Stimulated activated naive CD8-positive, alpha-beta T cell treated with anti-CD3 and anti-CD28 coated beads, Interleukin-15, Interleukin-2, amounts not matched to agents 100 U/mL and 50 U/mL, for 24 hours (primary cell): ENCODE measurements around the gene RPRD1A.
"Not testable (repeated sequence)": the region's sequence is repeated elsewhere in the genome, so short reads cannot be mapped to it uniquely, and the experiment has no call there.

ENCODE experiments used
- ATAC-seq: fragments of 150-1000 bp; cut with Tn5 transposase; one replicate; pipeline ENCODE4 v1.10.0; 2021
- DNase-seq: peaks from one replicate; pipeline ENCODE4 v3.0.0; 2021

The RPRD1A gene

DNA sequence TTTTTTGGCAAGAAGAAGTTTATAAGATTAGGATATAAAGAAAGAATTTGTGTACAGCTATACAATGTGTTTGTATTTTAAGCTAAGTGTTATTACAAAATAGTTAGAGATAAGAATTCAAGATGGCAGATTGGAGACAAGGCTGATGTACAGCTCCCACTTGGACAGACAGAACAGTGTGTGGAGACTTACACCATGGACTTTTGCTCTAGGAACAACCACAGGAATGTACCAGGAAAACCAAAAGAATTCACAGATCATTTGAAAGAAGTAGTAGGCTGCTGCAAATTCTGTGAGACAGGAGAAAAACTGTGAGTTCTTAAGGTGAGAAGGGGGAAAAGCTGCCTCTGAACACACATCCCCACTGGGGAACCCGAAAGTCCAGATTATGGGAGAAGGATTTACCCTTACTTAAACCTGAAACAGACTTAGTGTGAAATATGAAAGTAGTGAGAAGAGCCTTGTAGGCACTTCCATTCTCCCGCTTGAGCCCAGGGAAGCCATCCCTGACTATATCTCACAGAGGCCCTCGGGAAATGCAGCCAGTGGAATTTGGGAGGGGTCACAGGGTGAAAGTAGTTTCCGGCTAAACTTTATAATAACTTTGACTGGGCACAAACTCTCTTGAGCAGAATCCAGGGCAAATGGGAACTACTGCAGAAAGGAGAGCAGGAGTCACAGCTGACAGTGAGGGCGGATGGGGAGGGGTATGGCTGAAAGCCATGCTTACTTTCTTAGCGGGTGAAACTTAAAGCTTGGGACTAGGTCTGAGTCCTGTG lies 11.6 kb upstream of the RPRD1A start:
- ATAC-seq (no peak), DNase-seq (no peak)

DNA sequence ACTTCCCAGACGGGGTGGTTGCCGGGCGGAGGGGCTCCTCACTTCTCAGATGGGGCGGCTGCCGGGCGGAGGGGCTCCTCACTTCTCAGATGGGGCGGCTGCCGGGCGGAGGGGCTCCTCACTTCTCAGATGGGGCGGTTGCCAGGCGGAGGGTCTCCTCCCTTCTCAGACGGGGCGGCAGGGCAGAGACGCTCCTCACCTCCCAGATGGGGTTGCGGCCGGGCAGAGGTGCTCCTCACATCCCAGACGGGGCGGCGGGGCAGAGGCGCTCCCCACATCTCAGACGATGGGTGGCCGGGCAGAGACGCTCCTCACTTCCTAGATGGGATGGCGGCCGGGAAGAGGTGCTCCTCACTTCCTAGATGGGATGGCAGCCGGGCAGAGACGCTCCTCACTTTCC lies 10.4 kb upstream of the RPRD1A start:
- not testable (repeated sequence) for DNase-seq, ATAC-seq

DNA sequence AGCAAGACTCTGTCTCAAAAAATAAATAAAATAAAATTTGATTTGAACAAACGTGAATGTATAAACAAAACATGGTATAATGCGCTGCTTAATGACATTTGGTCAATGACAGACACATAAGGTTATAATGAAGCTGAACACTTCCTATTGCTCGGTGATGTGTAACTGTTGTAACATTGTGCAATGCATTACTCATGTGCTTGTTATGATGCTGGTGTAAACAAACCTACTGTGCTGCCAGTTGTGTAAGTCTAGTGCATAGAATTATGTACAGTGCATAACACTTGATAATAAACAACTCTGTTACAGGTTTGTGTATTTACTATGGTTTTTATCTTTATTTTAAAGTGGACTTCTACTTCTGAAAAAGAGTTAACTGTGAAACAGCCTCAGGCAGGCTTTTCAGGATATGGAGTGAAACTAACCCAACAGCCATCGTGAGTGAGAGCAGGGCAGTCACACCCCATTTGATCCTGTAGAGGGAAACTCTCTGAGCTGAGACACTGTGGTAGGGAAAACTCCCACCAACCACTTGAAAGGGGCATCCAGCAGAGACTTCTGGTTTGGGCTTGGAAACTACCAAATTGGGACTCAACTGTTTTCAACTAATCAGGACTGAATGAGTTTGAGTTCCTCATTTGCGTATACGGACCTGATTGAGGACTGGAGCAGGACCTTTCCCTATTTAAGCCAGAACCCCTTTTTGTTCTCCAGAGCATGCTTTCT lies 8.7 kb upstream of the RPRD1A start:
- no peak for DNase-seq

DNA sequence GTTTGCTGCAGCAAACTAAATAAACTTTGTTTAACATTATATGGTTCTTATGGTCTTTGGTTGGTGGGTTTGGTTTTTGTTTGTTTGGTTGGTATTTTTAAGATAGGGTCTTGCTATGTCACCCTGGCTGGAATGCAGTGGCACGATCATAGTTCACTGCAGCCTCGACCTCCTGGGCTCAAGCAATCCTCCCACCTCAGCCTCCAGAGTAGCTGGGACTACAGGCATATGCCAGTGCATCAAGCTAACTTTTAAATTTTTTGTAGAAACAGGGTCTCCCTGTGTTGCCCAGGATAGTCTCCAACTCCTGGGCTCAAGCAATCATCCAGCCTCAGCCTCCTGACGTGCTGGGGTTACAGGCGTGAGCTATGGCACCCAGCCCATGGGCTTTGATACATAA lies 7.1 kb upstream of the RPRD1A start:
- ATAC-seq (no peak), DNase-seq (no peak)

More for the DNA sequence above, 8.7 kb upstream of the RPRD1A start:
- no peak for ATAC-seq

DNA sequence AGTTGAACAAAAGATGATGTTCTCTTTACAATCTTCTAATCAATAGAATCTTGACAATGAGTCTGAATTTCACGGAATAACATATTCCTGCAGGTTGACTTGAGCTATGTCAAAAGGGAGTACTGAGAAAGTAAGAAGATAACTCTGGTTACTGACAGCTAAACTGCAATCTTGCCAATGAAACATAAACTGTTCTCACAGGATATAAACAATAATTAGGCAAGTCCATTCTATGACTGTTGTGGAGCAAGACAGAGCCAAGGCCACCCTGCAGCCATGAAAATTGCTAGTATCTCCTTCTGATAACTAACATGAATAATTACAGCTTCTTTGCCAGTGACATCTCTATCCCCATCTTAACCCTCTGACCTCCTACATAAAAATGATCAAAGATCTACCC lies 6.3 kb upstream of the RPRD1A start:
- DNase-seq (no peak), ATAC-seq (no peak)

DNA sequence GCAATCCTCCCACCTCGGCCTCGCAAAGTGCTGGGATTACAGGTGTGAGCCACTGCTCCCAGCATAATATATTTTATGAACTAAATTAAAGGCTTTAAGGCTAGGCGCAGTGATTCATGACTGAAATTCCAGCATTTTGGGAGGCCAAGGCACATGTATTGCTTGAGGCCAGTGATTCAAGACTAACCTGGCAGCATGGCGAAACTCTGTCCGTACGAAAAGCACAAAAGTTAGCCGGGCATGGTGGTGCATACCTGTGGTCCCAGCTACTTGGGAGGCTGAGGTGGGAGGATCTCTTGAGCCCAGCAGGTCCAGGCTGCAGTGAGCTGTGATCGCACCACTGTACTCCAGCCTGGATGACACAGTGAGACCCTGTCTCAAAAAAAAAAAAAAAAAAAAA lies 5.0 kb upstream of the RPRD1A start:
- DNase-seq, ATAC-seq: not testable (repeated sequence)

DNA sequence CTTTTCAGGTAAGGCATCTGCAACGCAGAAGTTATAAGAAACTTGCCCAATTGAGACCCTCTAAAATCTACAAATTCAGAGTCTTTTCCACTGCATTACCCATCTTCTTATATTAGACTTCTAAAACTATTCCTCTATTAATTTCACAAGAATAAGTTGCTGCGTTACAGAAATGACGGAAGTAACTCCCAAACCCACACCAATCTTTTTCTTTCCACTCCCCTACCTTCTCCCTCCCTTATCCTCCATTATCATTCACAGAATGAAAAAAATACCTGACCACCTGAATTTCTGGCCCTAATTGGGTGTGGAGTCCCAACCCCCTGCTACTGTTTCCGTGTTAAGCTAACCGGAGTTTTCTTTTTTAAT lies 689 bp downstream of the RPRD1A start:
- no peak for ATAC-seq
- no peak for DNase-seq

DNA sequence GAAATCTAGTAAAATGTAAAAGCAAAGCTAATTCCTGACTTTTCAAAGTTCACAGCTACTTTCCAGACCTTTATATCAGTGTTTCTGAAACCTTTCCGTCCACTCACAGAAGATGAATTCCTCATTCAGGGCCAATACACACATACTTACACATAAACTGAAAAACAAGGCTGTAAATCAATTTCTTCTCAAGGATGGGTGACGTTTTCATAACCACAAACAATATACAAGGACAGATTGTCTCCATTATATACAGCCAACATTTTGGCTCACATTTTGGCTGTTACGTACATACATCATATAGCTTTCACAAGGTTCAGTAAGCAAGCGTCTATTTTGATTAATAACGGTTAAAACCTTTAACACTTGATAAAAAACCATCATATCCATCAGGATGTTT lies 1.4 kb downstream of the RPRD1A start:
- no peak for DNase-seq

DNA sequence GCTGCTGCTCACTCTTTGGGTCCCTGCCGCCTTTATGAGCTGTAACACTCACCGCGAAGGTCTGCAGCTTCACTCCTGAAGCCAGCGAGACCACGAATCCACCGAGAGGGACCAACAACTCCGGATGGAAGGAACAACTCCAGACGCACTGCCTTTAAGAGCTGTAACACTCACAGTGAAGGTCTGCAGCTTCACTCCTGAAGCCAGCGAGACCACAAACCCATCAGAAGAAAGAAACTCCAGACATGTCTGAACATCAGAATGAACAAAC lies 2.6 kb downstream of the RPRD1A start:
- DNase-seq, ATAC-seq: not testable (repeated sequence)

More for the DNA sequence above, 1.4 kb downstream of the RPRD1A start:
- no peak for ATAC-seq

DNA sequence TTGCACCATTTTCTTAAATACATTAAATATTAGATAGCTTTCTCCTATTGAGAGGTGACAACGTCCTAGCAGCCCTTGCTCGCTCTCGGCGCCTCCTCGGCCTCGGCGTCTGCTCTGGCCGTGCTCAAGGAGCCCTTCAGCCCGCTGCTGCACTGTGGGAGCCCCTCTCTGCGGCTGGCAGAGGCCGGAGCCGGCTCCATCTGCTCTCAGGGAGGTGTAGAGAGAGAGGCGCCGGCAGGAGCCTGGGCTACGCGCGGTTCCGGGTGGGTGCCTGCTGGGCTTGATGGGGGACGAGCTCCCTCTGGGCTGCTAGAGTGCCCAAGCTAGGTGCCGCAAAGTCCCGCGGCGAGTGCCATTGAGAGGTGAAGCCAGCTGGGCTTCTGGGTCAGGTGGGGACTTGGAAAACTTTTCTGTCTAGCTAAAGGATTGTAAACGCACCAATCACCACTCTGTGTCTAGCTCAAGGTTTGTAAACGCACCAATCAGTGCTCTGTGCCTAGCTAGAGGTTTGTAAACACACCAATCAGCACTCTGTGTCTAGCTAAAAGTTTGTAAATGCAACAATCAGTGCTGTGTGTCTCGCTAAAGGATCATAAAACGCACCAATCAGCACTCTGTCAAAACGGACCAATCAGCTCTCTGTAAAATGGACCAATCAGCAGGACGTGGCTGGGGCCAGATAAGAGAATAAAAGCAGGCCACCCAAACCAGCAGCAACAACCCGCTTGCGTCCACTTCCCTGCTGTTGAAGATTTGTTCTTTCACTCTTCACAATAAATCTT lies 3.1 kb downstream of the RPRD1A start:
- ATAC-seq (no peak), DNase-seq (no peak)

DNA sequence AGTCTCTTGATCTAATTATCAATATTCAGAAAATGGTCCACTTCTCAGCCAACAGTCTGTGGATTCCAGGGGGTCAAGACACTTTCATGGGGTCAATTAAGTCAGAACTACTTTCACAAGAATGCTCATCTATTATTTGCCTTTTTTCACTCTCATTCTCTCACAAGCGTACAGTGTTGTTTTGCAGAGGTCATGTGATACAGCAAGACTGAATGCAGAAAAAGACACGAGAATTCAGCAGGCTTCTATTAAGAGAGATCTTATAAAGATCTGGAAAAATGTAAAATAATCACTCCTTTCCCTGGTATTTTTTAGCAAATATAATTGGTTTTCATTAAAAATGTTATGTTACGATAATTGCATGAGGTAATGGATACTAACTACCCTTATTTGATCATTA lies 8.7 kb downstream of the RPRD1A start:
- DNase-seq (no peak), ATAC-seq (no peak)

DNA sequence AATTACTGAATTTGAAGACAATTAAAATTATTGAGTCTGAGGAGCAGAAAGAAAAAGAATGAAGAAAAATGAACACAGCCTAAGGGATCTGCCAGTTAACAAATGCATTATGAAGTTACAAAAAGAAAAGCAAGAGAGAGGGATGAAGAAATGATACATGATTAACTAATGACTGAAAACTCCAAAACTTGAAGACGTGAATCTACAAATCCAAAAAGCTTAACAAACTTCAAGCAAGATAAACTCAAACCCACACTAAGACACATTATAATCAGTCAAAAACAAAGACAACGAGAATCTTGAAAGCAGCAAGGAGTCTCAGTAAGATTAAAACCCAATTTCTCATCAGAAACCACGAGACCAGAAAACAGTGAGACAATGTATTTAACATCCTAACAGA lies 15.6 kb downstream of the RPRD1A start:
- ATAC-seq (no peak), DNase-seq (no peak)

DNA sequence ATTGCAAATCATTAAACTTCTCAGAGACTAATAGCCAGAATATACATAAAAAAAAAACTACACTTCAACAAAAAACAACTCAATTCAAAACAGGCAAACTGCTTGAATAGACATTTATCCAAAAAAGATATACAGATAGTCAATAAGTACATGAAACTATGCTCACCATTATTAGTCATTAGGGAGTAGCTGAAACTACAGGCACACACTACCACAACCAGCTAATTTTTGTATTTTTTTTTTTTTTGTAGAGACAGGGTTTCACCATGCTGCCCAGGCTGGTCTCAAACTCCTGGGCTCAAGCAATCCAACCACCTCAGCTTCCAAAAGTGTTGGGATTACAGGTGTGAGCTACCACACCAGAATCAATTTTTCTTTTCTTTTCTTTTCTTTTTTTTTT lies 16.9 kb downstream of the RPRD1A start:
- no peak for ATAC-seq
- DNase-seq, result no peak

DNA sequence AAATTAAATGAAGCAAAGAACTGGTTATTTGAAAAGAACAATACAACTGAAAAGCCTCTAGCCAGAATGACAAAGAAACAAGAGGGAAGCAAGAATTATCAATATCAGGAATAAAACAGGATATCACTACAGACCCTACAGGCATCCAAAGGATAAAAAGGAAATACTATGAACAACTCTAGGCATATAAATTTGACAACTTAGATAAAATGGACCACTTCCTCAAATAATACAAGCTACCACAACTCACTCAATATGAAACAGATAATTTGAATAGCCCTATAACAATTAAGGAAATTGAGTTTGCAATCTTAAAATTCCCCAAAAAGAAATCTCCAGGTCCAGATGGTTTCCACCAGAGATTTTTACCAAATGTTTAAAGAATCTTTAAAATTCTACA lies 19.8 kb downstream of the RPRD1A start:
- DNase-seq, result no peak
- ATAC-seq, result no peak

DNA sequence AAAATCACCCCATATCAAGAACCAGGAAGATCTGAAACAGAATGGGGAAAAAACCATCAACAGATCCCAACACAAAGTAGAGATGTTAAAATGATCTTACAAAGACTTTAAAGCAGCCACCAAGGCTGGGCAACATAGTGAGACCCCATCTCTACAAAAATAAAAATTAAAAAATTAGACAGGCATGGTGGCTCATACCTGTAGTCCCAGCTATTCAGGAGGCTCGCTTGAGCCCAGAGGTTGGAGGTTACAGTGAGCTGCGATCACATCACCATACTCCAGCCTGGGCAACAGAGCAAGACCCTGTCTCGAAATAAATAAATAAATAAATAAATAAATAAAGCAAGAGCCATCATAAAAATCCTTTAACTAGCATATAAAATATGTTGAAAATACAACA lies 20.5 kb downstream of the RPRD1A start:
- no peak for DNase-seq
- ATAC-seq, result no peak

DNA sequence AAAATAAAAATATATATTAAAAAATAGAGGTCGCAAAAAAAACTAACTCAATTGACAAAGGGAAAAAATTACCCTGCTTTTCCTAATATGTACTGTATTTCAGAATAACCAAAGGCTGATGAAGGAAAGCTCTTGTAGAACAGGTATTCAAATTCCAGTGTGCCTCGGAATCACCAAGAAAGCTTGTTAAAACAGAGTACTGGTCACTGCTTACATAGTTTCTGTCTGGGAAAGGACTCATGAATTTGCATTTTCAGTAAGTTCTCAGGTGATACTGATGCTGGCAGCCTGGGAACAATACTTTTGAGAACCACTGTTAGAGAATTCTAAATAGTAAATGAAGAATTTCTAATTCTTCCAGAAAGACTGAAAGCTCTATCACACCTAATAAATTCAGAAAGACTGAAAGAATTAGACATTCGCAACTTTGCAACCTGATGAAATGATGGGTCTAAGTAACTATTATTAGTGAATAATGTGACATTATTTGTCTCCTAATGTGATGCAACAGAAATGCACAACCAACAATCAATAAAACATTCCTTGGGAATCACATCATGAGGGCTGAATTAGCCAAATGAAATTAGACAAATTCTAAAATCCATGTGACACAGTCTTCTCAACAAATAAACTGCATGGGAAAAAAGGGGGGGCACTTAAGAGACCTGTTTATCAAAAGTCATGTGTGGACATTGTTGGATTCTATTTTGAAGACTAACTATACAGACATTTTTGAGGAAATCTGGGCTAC lies 21.9 kb downstream of the RPRD1A start:
- ATAC-seq, result no peak
- DNase-seq, result no peak

DNA sequence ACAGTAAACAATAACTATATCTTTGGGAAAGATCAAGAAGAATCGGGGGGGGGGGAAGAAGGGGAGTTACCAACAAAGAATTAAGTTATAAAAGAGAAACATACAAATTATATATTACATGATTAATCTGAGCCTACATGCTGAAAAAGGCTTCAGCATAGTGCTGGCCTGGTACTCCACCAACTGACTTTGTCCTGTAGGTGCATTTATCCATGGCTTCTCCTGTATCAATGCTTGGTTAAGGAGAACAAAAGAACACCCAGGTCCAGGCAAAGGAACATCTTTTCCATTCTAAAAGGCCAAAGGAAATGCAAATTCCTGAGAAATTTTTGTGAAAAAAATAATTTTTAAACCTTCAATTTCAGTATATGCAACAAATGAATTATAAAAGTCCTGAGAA lies 24.2 kb downstream of the RPRD1A start:
- no peak for DNase-seq

DNA sequence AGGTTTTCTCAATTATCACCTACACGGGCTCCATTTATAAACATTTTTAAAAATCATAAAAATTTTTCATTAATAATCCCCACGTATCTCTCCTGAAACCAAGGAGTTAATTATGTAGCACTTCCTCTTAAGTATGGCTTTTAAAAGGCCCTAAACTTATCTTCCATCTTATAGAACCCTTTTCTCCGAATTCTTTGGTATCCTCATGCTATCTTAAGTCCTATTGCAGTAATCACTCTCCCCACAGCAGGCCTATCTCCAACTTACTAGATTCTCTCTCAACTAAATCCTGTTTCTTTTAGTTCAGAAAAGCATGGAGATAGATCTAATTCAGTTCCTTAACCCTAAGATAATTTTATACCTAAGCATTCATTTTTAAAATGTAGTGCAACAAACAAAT lies 26.2 kb downstream of the RPRD1A start:
- DNase-seq (no peak), ATAC-seq (no peak)

More for the DNA sequence above, 24.2 kb downstream of the RPRD1A start:
- no peak for ATAC-seq

DNA sequence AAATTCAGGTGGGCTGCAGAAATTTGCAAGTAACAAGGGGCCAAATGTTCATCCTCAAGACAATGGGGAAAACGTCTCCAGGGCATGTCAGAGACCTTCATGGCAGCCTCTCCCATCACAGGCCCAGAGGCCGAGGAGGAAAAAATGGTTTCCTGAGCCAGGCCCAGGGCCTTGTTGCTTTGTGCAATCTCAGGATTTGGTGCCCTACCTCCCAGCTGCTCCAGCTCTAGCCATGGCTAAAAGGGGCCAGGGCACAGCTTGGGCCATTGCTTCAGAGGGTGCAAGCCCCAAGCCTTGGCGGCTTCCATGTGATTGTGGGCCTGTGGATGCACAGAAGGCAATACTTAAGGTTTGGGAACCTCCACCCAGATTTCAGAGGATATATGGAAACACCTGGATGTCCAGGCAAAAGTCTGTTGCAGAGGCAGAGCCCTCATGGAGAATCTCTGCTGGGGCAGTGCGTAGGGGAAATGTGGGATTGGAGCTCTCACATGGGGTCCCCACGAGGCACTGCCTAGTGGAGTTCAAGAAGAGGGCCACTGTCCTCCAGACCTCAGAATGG lies 29.2 kb downstream of the RPRD1A start:
- no peak for ATAC-seq
- peak; percentile 12 for DNase-seq

DNA sequence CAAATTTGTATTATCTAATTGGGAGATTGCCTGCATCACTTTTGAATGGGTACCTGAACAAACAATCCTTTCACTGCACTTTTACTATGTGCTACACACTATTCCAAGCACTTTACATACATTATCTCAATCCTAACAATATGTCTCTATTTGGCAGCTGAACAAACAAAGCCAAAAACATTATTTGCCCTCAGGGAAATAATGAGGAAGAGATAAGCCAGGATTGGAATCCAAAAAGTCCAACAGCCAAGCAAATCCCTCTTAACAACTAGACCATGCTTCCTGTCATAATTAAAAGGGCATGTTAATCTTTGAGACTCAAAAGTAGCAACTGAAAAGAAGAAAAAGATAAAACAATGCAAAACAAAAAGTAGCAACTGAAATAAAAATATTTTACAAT lies 32.1 kb downstream of the RPRD1A start:
- no peak for DNase-seq
- no peak for ATAC-seq

DNA sequence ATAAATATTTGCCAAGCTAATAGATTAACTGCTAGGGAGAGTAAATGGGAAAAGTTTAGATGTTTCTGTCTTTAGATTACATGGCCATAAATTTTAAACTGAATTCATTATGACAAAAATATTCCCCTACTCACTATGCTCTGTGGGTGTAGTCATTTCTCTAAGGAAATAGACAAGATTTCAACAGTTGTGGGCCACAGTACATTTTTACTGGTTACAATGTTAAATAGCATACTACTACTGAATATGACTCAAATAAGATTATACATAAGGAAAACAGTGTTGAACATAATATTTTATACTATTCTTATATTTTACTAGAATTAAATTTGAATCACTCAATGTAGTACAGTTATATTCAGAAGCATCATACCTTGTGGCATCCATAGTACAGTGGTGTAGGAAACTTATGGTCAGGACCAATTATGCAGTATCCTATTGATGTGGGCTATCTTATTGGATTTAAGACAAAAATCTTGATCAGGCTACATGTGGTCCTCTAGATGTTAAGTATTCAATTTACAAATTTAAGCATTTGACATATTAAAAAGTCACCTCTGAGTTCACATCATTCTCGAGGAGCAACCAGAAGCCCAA lies 33.0 kb downstream of the RPRD1A start:
- ATAC-seq (peak; percentile 59), DNase-seq (no peak)

DNA sequence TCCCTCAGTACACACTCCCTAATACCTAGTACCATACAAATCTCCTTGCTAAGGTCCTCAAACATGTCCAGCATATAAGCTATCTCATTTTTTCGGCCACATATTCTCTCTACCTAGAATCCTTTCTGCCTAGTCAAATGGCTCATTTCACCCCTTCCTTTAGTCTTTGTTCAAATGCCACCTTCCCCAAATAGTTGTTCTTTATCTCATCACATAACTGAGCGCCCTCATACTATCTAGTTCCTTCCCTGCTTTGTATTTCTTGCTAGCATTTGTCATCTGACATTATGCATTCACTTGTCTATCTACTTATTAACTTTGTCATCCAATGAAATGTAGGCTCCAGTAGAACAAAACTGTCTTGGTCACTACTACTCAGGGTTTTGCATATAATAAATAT lies 35.5 kb downstream of the RPRD1A start:
- DNase-seq, result no peak
- no peak for ATAC-seq
